ENCODE measurements around the gene OARD1. TPM values are rescaled to one million over a fixed set of nuclear protein-coding genes. Genes with fewer than 3 reads are reported as not detected.

OARD1 gene
- polyA plus RNA-seq, 1 experiment = 3.4 TPM

DNA sequence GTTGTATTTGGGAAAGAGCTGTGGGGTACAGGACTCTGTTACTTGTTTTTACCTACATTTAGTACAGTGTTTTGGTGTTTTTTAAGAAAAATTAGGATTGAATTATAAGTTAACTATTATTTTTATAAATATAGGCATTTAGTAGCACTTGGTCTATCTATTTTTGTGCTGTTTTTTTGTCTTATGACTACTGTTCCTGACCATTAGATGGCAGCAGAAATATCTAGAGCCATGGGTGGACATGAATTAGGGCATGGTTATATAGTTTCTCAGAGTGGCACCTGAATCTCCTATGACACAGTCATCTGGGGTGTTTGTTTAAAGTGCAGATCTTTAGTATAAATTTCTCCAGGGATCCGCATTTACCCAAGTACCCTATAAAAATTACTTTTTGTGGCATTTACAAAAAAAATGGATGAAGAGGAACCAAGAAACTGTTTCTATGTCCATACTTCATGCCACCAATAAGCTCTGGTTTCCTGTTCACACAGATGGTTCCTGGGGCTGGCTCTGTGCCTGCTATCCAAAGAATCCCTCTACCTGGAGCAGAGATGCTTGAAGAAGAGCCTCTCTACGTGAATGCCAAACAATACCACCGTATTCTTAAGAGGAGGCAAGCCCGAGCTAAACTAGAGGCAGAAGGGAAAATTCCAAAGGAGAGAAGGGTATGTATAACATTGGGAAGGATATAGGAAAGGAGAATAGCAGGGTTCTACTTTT is 20.4 kb upstream of the OARD1 start:
- ChIA-PET CTCF (interaction anchor here (0.6 to 4.9 kb wide), 13 partner anchors 9 to 228 kb away, joined by 3 to 39 read pairs (median 5); no protein-coding TSS in a partner anchor), POLR2A (interaction anchor here (0.6 kb wide), 1 partner anchor 89 kb away, joined by 4 read pairs; no protein-coding TSS in a partner anchor)
- TF ChIP-seq, protein P1, sequence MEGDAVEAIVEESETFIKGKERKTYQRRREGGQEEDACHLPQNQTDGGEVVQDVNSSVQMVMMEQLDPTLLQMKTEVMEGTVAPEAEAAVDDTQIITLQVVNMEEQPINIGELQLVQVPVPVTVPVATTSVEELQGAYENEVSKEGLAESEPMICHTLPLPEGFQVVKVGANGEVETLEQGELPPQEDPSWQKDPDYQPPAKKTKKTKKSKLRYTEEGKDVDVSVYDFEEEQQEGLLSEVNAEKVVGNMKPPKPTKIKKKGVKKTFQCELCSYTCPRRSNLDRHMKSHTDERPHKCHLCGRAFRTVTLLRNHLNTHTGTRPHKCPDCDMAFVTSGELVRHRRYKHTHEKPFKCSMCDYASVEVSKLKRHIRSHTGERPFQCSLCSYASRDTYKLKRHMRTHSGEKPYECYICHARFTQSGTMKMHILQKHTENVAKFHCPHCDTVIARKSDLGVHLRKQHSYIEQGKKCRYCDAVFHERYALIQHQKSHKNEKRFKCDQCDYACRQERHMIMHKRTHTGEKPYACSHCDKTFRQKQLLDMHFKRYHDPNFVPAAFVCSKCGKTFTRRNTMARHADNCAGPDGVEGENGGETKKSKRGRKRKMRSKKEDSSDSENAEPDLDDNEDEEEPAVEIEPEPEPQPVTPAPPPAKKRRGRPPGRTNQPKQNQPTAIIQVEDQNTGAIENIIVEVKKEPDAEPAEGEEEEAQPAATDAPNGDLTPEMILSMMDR (IDR thresholded peaks at IDR 0.05; ENCODE audit: insufficient read depth, low read depth, low read length) = peak; percentile 56
- Histone ChIP-seq H3K4me3 (ENCODE audit: low read depth, low read length) (no peak overlapping the region), H3K36me3 (ENCODE audit: control insufficient read depth, insufficient read depth, low read length) (peaks cover 8% of the 10 kb centered on the region), H3K27me3 (ENCODE audit: control insufficient read depth, insufficient read depth, low read length) (no peaks in the 10 kb centered on the region)
- no peak for DNase-seq (ENCODE audit: low read depth)

DNA sequence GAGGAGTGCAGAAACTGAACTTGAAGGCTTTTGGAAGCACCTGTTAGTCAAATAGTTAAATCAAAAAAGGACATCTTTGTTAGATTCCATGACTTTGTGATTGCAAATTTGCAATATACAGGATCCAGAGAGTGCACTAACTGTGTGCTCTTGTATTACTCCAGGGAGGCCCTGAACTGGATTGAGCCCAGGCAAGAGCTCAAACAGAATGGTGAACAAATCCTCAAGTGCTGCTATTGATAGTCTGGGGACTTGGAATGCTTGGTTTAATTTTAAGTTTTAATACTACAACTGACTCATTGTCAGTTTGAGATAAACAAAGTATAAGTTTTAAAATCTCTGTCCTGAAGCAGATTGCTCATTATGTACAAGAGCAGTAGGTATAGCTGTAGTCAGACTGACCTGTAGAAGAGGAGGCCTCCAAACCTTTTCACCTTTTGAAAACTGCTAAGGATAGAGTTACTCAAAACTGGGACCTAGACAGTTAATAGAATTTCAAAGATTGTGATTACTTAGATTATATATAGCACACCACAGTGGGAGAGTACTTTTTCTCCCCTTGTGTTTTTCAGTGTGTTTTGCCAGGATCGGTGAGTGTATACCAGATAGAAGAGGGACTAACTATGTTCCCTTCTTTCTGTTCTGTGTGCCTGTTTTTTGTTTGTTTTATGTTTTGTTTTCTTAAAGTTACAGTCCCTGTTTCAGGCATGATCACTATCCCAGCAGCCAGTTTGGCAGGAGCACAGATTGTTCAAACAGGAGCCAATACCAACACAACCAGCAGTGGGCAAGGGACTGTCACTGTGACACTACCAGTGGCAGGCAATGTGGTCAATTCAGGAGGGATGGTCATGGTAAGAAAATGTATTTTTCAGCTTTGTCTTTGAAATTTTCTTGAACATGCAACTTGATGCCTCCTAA is 18.9 kb upstream of the OARD1 start:
- CTCF ChIA-PET = interaction anchor here (0.7 to 4.9 kb wide), 10 partner anchors 11 to 229 kb away, joined by 3 to 39 read pairs (median 6); partner anchors contain the start of gene TREML1
- DNase-seq (ENCODE audit: low read depth) = no peak
- Histone ChIP-seq H3K4me3 (ENCODE audit: low read depth, low read length) (no peak overlapping the region), H3K27me3 (ENCODE audit: control insufficient read depth, insufficient read depth, low read length) (no peaks in the 10 kb centered on the region), H3K36me3 (ENCODE audit: control insufficient read depth, insufficient read depth, low read length) (peaks cover 8% of the 10 kb centered on the region)
- TF ChIP-seq, protein P1 (IDR thresholded peaks at IDR 0.05; ENCODE audit: insufficient read depth, low read depth, low read length) = no peak
- POLR2A ChIA-PET = no interaction called here

DNA sequence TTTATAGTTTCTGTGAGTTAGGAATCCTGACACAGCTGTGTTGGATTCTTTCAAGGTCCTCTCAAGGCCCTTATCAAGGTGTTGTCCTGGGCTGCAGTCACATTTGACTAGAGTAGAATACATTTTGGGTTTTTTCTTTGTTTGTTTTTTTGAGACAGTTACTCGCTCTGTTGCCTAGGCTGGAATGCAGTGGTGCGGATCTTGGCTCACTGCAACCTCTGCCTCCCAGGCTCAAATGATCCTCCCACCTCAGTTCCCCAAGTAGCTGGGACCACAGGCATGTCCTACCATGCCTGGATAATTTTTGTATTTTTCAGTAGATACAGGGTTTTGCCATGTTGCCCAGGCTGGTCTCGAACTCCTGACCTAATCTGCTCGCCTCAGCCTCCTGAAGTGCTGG is 16.3 kb upstream of the OARD1 start:
- peaks cover 6% of the 10 kb centered on the region for H3K36me3 ChIP-seq (ENCODE audit: control insufficient read depth, insufficient read depth, low read length)
- CTCF ChIA-PET = interaction anchor here (1.2 to 4.9 kb wide), 2 partner anchors 15 to 94 kb away, joined by 3 to 39 read pairs; no protein-coding TSS in a partner anchor
- H3K27me3 ChIP-seq (ENCODE audit: control insufficient read depth, insufficient read depth, low read length) = no peaks in the 10 kb centered on the region
- H3K4me3 ChIP-seq (ENCODE audit: low read depth, low read length) = no peak overlapping the region
- POLR2A ChIA-PET = no interaction called here
- DNase-seq (ENCODE audit: low read depth) = no peak
- TF ChIP-seq, protein P1 (IDR thresholded peaks at IDR 0.05; ENCODE audit: insufficient read depth, low read depth, low read length) = no peak

DNA sequence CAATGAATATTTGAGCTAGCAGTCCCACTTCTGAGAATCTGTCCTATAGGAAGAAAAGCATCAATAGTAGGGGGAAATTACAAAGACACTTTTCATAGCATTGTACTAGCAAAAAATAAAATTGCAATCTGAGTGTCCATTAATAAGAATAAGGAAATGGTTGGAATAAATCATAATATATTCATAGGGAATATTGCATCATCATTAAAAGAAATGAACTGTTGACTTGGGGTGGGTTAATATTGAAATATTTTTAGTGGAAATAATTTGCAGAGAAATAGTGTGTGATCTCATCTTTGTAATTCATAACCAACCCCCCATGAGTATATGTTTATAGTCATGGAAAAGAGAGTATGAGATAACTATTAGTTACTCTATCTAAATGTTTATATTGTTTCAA is 13.0 kb upstream of the OARD1 start:
- no peak for DNase-seq (ENCODE audit: low read depth)
- CTCF ChIA-PET = no interaction called here

More for the DNA sequence above, 13.0 kb upstream of the OARD1 start:
- Histone ChIP-seq H3K36me3 (ENCODE audit: control insufficient read depth, insufficient read depth, low read length) (peaks cover 6% of the 10 kb centered on the region), H3K27me3 (ENCODE audit: control insufficient read depth, insufficient read depth, low read length) (no peaks in the 10 kb centered on the region), H3K4me3 (ENCODE audit: low read depth, low read length) (no peak overlapping the region)
- TF ChIP-seq, protein P1 (IDR thresholded peaks at IDR 0.05; ENCODE audit: insufficient read depth, low read depth, low read length) = no peak
- POLR2A ChIA-PET = no interaction called here

Data from BJ (cell line).